HepG2 (cell line): ENCODE data around the gene SNAI3. TPM values are rescaled to one million over a fixed set of nuclear protein-coding genes. Genes with fewer than 3 reads are reported as not detected.

Source experiments
- CTCF ChIP-seq: sonication (generic); formaldehyde crosslinking; IDR thresholded peaks from 2 replicates; pipeline ENCODE4 v1.5.0; 2020; ENCODE audit warnings: mild to moderate bottlenecking, missing genetic modification reagents, moderate library complexity
- DPF2 ChIP-seq: sonication (generic); formaldehyde crosslinking; IDR thresholded peaks from 2 replicates; pipeline ENCODE4 v1.4.0; 2020; ENCODE audit warnings: mild to moderate bottlenecking, low read depth, missing genetic modification reagents, borderline replicate concordance
- ESRRA ChIP-seq: sonication (generic); formaldehyde crosslinking; IDR thresholded peaks from 2 replicates; pipeline ENCODE4 v1.5.1; 2020; ENCODE audit warnings: mild to moderate bottlenecking, low read depth, missing genetic modification reagents
- ETV5 ChIP-seq: IDR thresholded peaks from 2 replicates; pipeline ENCODE4 v1.6.1; 2018; ENCODE audit warnings: missing biosample characterization, missing genetic modification reagents, inconsistent platforms, borderline replicate concordance
- GTF3A ChIP-seq: sonication (generic); formaldehyde crosslinking; conservative IDR thresholded peaks from 2 replicates; pipeline ENCODE4 v1.4.0; 2020; ENCODE audit warnings: mild to moderate bottlenecking, missing genetic modification reagents
- HDAC6 ChIP-seq: fragments of 200-600 bp; sonication (generic); IDR thresholded peaks from 2 replicates; pipeline ENCODE4 v1.7.0; 2017; ENCODE audit warnings: mild to moderate bottlenecking, antibody characterized with exemption, low read length, low read depth
- IKZF1 ChIP-seq: fragments of 450-650 bp; IDR thresholded peaks from 2 replicates; pipeline ENCODE4 v1.7.1; 2016
- JUN ChIP-seq: sonication (generic); formaldehyde crosslinking; IDR thresholded peaks from 2 replicates; pipeline ENCODE4 v1.4.0; 2020; ENCODE audit warnings: mild to moderate bottlenecking, missing genetic modification reagents
- MNT ChIP-seq: fragments of 450-650 bp; IDR thresholded peaks from 2 replicates; pipeline ENCODE4 v1.6.1; 2016
- NKX3-1 ChIP-seq: sonication (generic); formaldehyde crosslinking; IDR thresholded peaks from 2 replicates; pipeline ENCODE4 v1.5.0; 2020; ENCODE audit warnings: missing genetic modification reagents
- ZFX ChIP-seq: sonication (generic); formaldehyde crosslinking; IDR thresholded peaks from 2 replicates; pipeline ENCODE4 v1.4.0; 2020; ENCODE audit warnings: mild to moderate bottlenecking, low read depth, missing genetic modification reagents, moderate library complexity
- ZNF280B ChIP-seq: sonication (generic); formaldehyde crosslinking; IDR thresholded peaks from 2 replicates; pipeline ENCODE4 v1.5.0; 2020; ENCODE audit warnings: missing genetic modification reagents, mild to moderate bottlenecking, borderline replicate concordance
- ZNF318 ChIP-seq: sonication (generic); formaldehyde crosslinking; IDR thresholded peaks from 2 replicates; pipeline ENCODE4 v1.4.0; 2020; ENCODE audit warnings: mild to moderate bottlenecking, missing genetic modification reagents
- ZNF674 ChIP-seq: sonication (generic); formaldehyde crosslinking; IDR thresholded peaks from 2 replicates; pipeline ENCODE4 v1.5.0; 2020; ENCODE audit warnings: low read depth, mild to moderate bottlenecking, missing genetic modification reagents
- polyA plus RNA-seq, 8 experiments: library from polyadenylated mRNA; depleted of rRNA in 3 of 8; stranded (reverse) in 7 of 8; unstranded in 1 of 8; fragments of >200 nt; fragmentation: Illumina TruSeq in 4 of 8; extraction: Trizol in 4 of 8; gene quantifications; 2 replicates each; pipeline versions ENCODE4 v1.2.1 to v1.2.3, GENCODE V29; 2011 to 2016; ENCODE audit warnings: low read depth in 4 of 8, missing spikeins in 1 of 8, mixed read lengths in 1 of 8; ENCODE audit not compliant: insufficient read depth in 1 of 8
- total RNA-seq, 5 experiments: library from RNA; depleted of rRNA; stranded (reverse); fragments of >200 nt; fragmentation: Illumina TruSeq; extraction: Trizol; gene quantifications; 2 replicates each; pipeline ENCODE4 v1.2.3, GENCODE V29; 2016; ENCODE audit warnings: low read depth in 1 of 5

Gene SNAI3
- total and polyA plus RNA-seq, 2 of the 13 experiments (the other 11 are each of a cell fraction or from before 2014, with no cell fraction given), result 0.09 to 0.18 TPM

GRCh38 chr16:88700636-88701482, 14.6 kb upstream of the SNAI3 start (continued):
- no peak for TF ChIP-seq ZNF318
- TF ChIP-seq ZNF674 (CRISPR knock-in tag), result no peak
- TF ChIP-seq GTF3A (CRISPR knock-in tag), result 0 out of 2 replicates have a peak, but pooled peaks have one; percentile 72
- TF ChIP-seq CTCF, result peak; percentile 27; the same call in 1 of the 2 replicates
- peak; percentile 99 for TF ChIP-seq ETV5
- TF ChIP-seq ZNF280B (CRISPR knock-in tag), result no peak; the same call in 1 of the 2 replicates
- TF ChIP-seq NKX3-1 (CRISPR knock-in tag), result no peak
- TF ChIP-seq DPF2 (CRISPR knock-in tag), result peak; percentile 81; the same call in 1 of the 2 replicates
- TF ChIP-seq ZFX, result peak; percentile 65
- no peak for TF ChIP-seq IKZF1
- TF ChIP-seq HDAC6, result no peak
- TF ChIP-seq MNT, result peak; percentile 59
- 0 out of 2 replicates have a peak, but pooled peaks have one; percentile 49 for TF ChIP-seq JUN (CRISPR knock-in tag)
- peak; percentile 88 for TF ChIP-seq ESRRA (CRISPR knock-in tag)
